ENCODE data around the gene KLHL6.

The KLHL6 gene

DNA sequence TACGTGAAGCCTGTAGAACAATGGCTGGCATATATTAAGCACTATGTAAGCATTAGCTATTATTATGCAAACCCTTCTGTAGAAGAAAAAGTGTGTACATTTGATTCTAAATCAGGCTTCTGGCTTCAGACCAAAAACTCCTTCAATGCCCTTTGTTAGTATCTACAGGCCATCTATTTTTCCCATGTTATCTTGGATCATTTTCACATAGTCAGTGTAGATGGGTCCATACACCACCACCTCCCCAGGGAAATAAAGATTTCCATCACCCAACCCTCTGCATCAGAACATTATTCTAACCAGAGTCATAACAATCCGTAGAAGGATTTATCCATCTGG lies 8.0 kb upstream of the KLHL6 start:
- DNase-seq = no peak

GRCh38 chr3:183560607-183561006 lies 5.1 kb upstream of the KLHL6 start:
- DNase-seq = no peak

- DNase-seq = no peak
These were observed 3.0 kb upstream of the KLHL6 start for GRCh38 chr3:183558495-183558894.

GRCh38 chr3:183556722-183557121 lies 1.2 kb upstream of the KLHL6 start:
- DNase-seq = no peak

- peak; percentile 32 for DNase-seq
These were observed 1.1 kb downstream of the KLHL6 start for GRCh38 chr3:183554377-183554776.

DNA sequence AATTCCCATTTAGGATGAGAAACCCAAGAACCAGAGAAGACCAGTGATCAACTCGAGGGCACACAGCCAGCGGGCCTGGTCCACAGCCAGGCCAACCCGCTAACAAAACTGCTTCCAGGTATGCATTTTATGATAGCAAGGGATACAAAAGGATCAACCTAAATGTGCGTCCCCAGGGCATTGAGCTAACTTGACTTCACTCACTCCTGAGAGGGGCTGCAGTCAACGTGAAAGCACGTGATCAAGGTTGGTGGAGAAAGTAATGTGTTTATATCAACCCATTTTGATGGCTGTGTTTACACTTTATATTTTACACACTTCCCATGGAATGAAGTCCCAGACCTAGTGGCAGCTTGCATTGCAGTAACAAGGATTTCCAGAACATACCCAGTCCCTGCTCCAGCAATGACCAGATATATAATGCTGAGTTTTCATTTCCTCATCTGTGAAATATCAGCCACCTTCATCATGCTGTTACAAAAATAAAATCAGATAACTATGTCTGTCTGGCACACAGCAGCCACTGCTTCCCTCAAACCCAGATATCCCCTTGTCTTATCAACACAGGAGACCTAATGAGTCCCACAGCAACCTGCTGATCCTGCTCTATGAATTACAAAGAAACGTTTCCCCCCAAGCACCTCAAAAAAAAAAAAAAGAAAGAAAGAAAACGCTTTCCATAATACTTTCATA lies 2.0 kb downstream of the KLHL6 start:
- DNase-seq = no peak

DNA sequence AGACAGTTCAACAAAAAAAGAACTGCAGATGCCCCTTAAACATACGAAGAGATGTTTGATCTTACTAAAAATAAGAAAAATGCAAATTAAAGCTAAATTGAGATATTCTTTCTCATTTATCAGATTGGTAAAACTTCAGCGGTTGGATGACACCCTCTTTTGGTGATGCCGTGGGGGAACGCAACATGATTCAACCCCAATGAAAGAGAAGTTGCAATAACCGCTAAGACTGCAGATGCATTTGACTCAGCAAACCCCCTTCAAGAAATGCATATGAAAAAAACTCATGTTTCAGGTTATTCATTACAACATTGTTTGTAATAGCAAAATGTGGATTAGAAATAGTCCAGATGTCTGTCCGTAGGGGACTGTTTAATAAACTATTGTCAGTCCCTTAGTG lies 3.6 kb downstream of the KLHL6 start:
- no peak for DNase-seq

DNA sequence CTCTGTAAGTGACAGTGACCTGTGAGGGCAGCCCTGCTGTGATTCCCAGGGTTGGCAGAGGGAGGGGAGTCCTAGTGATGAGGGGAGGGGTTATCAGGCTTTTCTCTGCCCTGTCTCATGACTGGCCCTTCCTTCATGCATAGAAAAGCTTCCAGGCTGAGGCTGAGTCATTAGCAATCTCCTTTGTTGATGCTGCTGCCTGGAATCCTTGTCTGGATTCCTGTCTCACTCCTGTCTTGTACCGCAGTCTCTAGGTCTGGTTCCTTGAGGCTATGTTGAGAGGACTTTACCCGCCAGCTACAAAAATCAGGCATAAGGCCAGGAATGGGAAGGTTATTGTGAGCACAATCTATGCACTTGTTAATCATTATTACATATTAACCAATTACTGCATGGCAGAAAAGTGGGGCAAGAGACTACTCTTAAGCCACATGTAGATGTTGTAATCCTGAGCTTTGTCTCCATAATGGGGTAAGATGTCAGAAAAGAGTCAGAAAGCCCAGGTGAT lies 7.2 kb downstream of the KLHL6 start:
- no peak for DNase-seq

DNA sequence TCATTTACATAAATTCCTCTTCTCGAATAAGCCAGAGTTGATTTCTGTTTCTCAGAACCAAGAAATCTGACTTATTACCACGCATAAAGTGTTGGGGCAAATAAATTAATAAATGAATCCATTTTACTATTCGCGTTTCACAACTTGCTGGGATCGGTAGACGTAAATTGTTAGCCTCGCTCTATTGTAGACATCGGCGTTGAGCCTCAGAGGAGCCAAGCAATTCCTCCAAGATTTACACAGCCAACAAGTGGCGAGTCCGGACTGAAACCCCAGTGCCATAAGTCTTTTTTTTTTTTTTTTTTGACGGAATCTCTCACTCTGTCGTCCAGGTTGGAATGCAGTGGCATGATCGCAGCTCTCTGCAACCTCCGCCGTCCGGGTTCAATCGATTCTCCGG lies 8.9 kb downstream of the KLHL6 start:
- no peak for DNase-seq

DNA sequence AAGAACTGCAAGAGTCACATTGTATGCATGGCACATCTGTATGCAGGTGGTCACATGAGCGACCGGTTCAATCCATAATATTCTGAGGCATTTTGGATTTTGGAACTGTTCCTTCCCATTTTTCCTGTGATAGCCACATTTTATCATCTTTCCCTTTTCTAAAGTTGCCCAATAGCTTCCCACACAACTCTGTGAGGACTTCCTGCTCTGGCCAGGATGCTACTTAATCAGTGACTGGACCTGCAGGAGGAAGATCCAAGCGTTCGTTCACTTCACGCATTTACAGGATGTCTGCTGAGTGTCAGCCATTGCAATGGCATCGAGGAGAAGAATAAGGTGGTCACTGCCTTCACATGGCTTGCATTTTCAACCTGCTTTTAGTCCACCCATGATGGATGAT lies 9.8 kb downstream of the KLHL6 start:
- DNase-seq = no peak

- DNase-seq = no peak
These were observed 13.2 kb downstream of the KLHL6 start for GRCh38 chr3:183542355-183542754.

GRCh38 chr3:183541738-183542137 lies 13.8 kb downstream of the KLHL6 start:
- DNase-seq = no peak

- DNase-seq = no peak
These were observed 14.3 kb downstream of the KLHL6 start for GRCh38 chr3:183541235-183541655.

- no peak for DNase-seq
These were observed 14.8 kb downstream of the KLHL6 start for GRCh38 chr3:183540501-183541234.

GRCh38 chr3:183539811-183540210 lies 15.7 kb downstream of the KLHL6 start:
- no peak for DNase-seq

GRCh38 chr3:183538486-183538885 lies 17.0 kb downstream of the KLHL6 start:
- DNase-seq = no peak

DNA sequence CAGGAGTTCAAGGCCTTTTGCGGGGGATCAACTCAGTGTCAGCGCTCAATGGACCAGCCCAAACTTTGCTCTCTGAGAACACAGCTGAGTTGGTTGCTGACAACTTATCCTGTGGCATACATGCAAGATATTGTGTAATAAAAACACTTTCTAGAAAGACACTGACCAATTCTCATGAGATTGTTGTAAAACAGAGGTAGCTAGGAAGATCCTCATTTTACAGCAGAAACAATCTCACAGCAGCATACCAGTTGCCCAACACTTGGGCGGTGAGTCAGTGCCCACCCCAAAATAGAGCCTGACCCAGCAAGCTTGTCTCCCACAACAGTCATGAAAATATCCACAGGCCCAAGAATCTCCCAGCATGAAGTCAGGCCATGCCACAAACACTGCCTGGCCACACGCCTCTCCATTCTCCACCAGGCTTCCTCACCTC lies 18.2 kb downstream of the KLHL6 start:
- no peak for DNase-seq

GRCh38 chr3:183536238-183536880 lies 19.1 kb downstream of the KLHL6 start:
- DNase-seq = no peak

- DNase-seq = no peak
These were observed 21.3 kb downstream of the KLHL6 start for GRCh38 chr3:183534249-183534648.

DNA sequence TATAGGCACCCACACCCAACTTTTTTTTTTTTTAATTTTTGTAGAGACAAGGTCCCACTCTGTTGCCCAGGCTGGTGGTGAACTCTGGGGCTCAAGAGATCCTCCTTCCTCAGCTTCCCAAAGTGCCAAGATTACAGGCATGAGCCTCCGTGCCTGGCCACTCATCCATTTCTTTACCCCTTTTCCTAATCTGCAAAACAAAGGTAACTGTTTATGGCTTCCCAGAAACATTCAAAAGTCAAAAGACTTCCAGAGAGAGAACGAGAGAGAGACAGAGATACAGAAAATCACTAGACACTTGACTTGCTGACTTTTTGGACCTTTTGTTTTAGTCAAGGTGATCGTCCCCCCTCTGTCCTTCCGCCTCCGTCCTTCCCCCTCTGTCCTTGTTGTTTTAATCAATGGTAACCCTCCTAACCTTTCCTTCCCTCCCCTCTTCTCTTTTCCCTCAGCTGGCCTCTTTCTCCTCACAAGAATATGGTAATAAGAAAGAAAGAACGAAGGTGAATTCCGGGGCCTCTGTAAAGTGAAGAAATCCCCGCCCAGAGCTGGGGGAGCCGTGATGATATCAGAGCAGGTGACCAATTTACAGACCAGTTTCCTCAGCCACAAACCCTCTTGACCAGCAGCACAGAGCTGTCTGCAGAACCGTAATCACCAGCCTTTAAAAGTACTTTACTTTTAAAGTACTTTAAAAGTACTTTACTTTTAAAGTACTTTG lies 21.9 kb downstream of the KLHL6 start:
- DNase-seq = no peak

- DNase-seq = no peak
These were observed 22.7 kb downstream of the KLHL6 start for GRCh38 chr3:183532620-183533411.

- DNase-seq = no peak
These were observed 25.8 kb downstream of the KLHL6 start for GRCh38 chr3:183529717-183530116.

Measured in CD4-positive, alpha-beta T cell treated with Interleukin-12 subunit alpha and Interleukin-12 subunit beta, for 1 hour (primary cell).